Measurements from ENCODE around the gene ERBIN. TPM values are rescaled to one million over a fixed set of nuclear protein-coding genes. Genes with fewer than 3 reads are reported as not detected.

ERBIN gene
- total and polyA plus RNA-seq, 2 of the 8 experiments (the other 6 are each of a cell fraction or from before 2014, with no cell fraction given), result 7.7 to 33.2 TPM

- no peak overlapping the region for H2BK12ac ChIP-seq (ENCODE audit: low read depth, low read length)
- no peak overlapping the region for H3K23ac ChIP-seq (ENCODE audit: insufficient read length)
- no peak overlapping the region for H3K4me3 ChIP-seq (ENCODE audit: extremely low read depth in 1 of 4, insufficient read depth in 2 of 4, low read depth in 3 of 4, low read length in 4 of 4)
- H4K91ac ChIP-seq (replicated peaks; ENCODE audit: insufficient read length, low read length), result no peak overlapping the region
- H3K79me1 ChIP-seq (ENCODE audit: low read depth, low read length), result no peaks in the 10 kb centered on the region
- no peak overlapping the region for H2BK15ac ChIP-seq (ENCODE audit: low read length)
- H3K36me3 ChIP-seq (ENCODE audit: control insufficient read depth in 2 of 4, insufficient read depth in 4 of 4, low read length in 3 of 4), result peaks cover 0 to 15% (median 1%) of the 10 kb centered on the region in 4 experiments; a peak in 3 of 8 replicates
- H3K27ac ChIP-seq (ENCODE audit: low read depth, low read length), result no peak overlapping the region
- no peak overlapping the region for H4K5ac ChIP-seq (ENCODE audit: insufficient read length, low read depth, low read length)
- ChIA-PET POLR2A (ENCODE audit: partially characterized antibody) (no interaction called here), CTCF (ENCODE audit: partially characterized antibody) (no interaction called here)
- H3K4me1 ChIP-seq (replicated peaks in 1 of 4; ENCODE audit: control insufficient read depth in 3 of 4, insufficient read depth in 4 of 4, low read length in 3 of 4), result no peaks in the 10 kb centered on the region
- no peaks in the 10 kb centered on the region for H4K20me1 ChIP-seq (replicated peaks in 1 of 2; ENCODE audit: control insufficient read depth in 1 of 2, insufficient read depth in 2 of 2, low read length in 2 of 2)
- H3K14ac ChIP-seq (ENCODE audit: insufficient read length), result no peak overlapping the region
- H2BK5ac ChIP-seq (ENCODE audit: low read depth, low read length), result no peak overlapping the region
- no peak overlapping the region for H2AFZ ChIP-seq (ENCODE audit: low read length)
- peaks cover 1% of the 10 kb centered on the region; the same call in 1 of the 2 replicates for H3K23me2 ChIP-seq (ENCODE audit: low read depth, low read length)
- no peak overlapping the region for H3K56ac ChIP-seq (replicated peaks; ENCODE audit: insufficient read length, low read depth, low read length)
- 0 out of 2 replicates have a peak, but pooled peaks have one; percentile 12 for TF ChIP-seq CEBPB (IDR thresholded peaks at IDR 0.05; ENCODE audit: low read depth, low read length)
- no peak for TF ChIP-seq GABPA (IDR thresholded peaks at IDR 0.05; ENCODE audit: borderline replicate concordance, insufficient read depth, low read length)
- no peak for TF ChIP-seq EZH2 (IDR thresholded peaks at IDR 0.05; ENCODE audit: low read depth, low read length, severe bottlenecking)
- TF ChIP-seq SP4 (IDR thresholded peaks at IDR 0.05; ENCODE audit: low read length), result no peak
- no peak overlapping the region for H3K4me2 ChIP-seq (ENCODE audit: insufficient read depth in 1 of 2, low read depth in 2 of 2, low read length in 2 of 2)
- H3K4ac ChIP-seq (replicated peaks; ENCODE audit: insufficient read length, low read depth, low read length), result no peak overlapping the region
- DNase-seq (ENCODE audit: low read depth in 1 of 2, low spot score in 2 of 2), result no peak
- WGBS, 2 experiments (ENCODE audit: extremely low coverage in 1 of 2, insufficient coverage in 1 of 2, insufficient read length in 1 of 2, insufficient replicate concordance in 2 of 2, low coverage in 1 of 2, low lambda C conversion rate in 2 of 2, missing lambda C conversion rate in 1 of 2), result 95% methylated on average over 2 of the region's 2 CpGs; no CpG with 5 or more reads in 1 of the 2 experiments
- no peak overlapping the region for H3K18ac ChIP-seq (ENCODE audit: extremely low read depth, low read length)
- FAIRE-seq, result no peak
- no peak overlapping the region for H2AK5ac ChIP-seq (ENCODE audit: low read depth, low read length)
- H2BK20ac ChIP-seq (ENCODE audit: low read length), result no peak overlapping the region
- no peaks in the 10 kb centered on the region for H3K27me3 ChIP-seq (replicated peaks in 1 of 4; ENCODE audit: control insufficient read depth in 3 of 4, extremely low read depth in 1 of 4, insufficient read depth in 3 of 4, low read length in 3 of 4)
- no peaks in the 10 kb centered on the region for H3K9me3 ChIP-seq (ENCODE audit: insufficient read depth in 2 of 2, low read depth in 1 of 2, low read length in 1 of 2)
- no peaks in the 10 kb centered on the region for H3K79me2 ChIP-seq (ENCODE audit: control insufficient read depth in 1 of 2, insufficient read depth in 2 of 2, low read length in 2 of 2)
- H3K9ac ChIP-seq (replicated peaks in 1 of 4; ENCODE audit: extremely low read depth in 1 of 4, low read depth in 3 of 4, low read length in 3 of 4), result no peak overlapping the region
- no peak overlapping the region for H4K8ac ChIP-seq (ENCODE audit: extremely low read depth, insufficient read depth, low read length)
- no peak overlapping the region for H2BK120ac ChIP-seq (replicated peaks; ENCODE audit: low read depth, low read length)
These were observed 154.3 kb downstream of the ERBIN start for GRCh38 chr5:66080664-66081063.
